Ishikawa (cell line): ENCODE measurements around the gene SLFN5.

Source experiments
- CEBPB ChIP-seq: IDR thresholded peaks from 2 replicates; pipeline ENCODE4 v1.6.1; 2012
- CREB1 ChIP-seq: IDR thresholded peaks from 2 replicates; pipeline ENCODE4 v1.6.1; 2012; ENCODE audit warnings: low read depth
- EGR1 ChIP-seq: IDR thresholded peaks from 2 replicates; pipeline ENCODE4 v1.6.1; 2012
- EP300 ChIP-seq: IDR thresholded peaks from 2 replicates; pipeline ENCODE4 v1.6.1; 2012; ENCODE audit warnings: borderline replicate concordance
- FOXM1 ChIP-seq: IDR thresholded peaks from 2 replicates; pipeline ENCODE4 v1.6.1; 2012; ENCODE audit warnings: low read depth, borderline replicate concordance
- MAX ChIP-seq: IDR thresholded peaks from 2 replicates; pipeline ENCODE4 v1.6.1; 2012
- NFIC ChIP-seq: IDR thresholded peaks from 2 replicates; pipeline ENCODE4 v1.6.1; 2012
- RAD21 ChIP-seq: IDR thresholded peaks from 2 replicates; pipeline ENCODE4 v1.6.1; 2012; ENCODE audit warnings: low read depth
- REST ChIP-seq: IDR thresholded peaks from 2 replicates; pipeline ENCODE4 v1.6.1; 2012; ENCODE audit warnings: low read depth, mild to moderate bottlenecking
- TAF1 ChIP-seq: IDR thresholded peaks from 2 replicates; pipeline ENCODE4 v1.6.1; 2012; ENCODE audit warnings: low read depth, mild to moderate bottlenecking
- TCF12 ChIP-seq: IDR thresholded peaks from 2 replicates; pipeline ENCODE4 v1.6.1; 2012; ENCODE audit warnings: low read depth
- TEAD4 ChIP-seq: IDR thresholded peaks from 2 replicates; pipeline ENCODE4 v1.6.1; 2012
- USF1 ChIP-seq: IDR thresholded peaks from 2 replicates; pipeline ENCODE4 v1.6.1; 2012
- YY1 ChIP-seq: IDR thresholded peaks from 2 replicates; pipeline ENCODE4 v1.6.1; 2012; ENCODE audit warnings: low read depth
- ZBTB7A ChIP-seq: IDR thresholded peaks from 2 replicates; pipeline ENCODE4 v1.6.1; 2012; ENCODE audit warnings: low read depth

The SLFN5 gene

DNA sequence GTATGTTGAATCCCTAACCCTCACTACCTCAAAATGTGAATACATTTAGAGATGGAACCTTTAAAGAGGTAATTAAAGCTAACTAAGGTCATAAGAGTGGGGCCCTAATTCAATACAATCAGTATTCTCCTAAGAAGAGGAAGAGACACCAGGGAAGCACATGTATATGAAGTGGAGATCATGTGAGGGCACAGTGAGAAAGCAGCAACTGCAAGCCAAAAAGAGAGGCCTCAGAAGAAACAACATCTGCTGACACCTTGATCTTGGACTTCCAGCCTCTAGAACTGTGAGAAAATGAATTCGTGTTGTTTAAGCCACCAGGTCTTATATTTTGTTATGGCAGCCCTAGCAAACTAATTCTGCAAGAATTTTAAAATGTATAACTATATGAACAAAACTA is 13.2 kb upstream of the SLFN5 start:
- TF ChIP-seq TAF1, result no peak
- no peak for TF ChIP-seq CEBPB
- no peak for TF ChIP-seq NFIC
- TF ChIP-seq ZBTB7A, result no peak
- no peak for TF ChIP-seq FOXM1
- TF ChIP-seq USF1, result no peak

- TF ChIP-seq NFIC, result no peak
- no peak for TF ChIP-seq REST
- no peak for TF ChIP-seq TEAD4
- TF ChIP-seq CEBPB, result no peak
- no peak for TF ChIP-seq YY1
- TF ChIP-seq RAD21, result no peak
- TF ChIP-seq EP300, result no peak
- TF ChIP-seq TCF12, result no peak
- no peak for TF ChIP-seq ZBTB7A
- TF ChIP-seq TAF1, result no peak
- TF ChIP-seq USF1, result no peak
- no peak for TF ChIP-seq CREB1
- no peak for TF ChIP-seq FOXM1
- TF ChIP-seq MAX, result no peak
Observed at GRCh38 chr17:35235289-35235688, 7.6 kb upstream of the SLFN5 start.

- TF ChIP-seq NFIC (no peak), REST (no peak), CREB1 (no peak), TAF1 (no peak), RAD21 (no peak), TEAD4 (no peak), TCF12 (no peak), MAX (no peak), ZBTB7A (no peak), EGR1 (no peak), CEBPB (no peak), FOXM1 (no peak), USF1 (no peak)
Observed at GRCh38 chr17:35235917-35236316, 7.0 kb upstream of the SLFN5 start.

GRCh38 chr17:35236821-35237220 is 6.1 kb upstream of the SLFN5 start:
- TF ChIP-seq CEBPB, result no peak
- no peak for TF ChIP-seq YY1
- no peak for TF ChIP-seq ZBTB7A
- no peak for TF ChIP-seq CREB1
- TF ChIP-seq MAX, result no peak
- TF ChIP-seq TAF1, result no peak
- TF ChIP-seq RAD21, result no peak
- TF ChIP-seq NFIC, result no peak
- no peak for TF ChIP-seq FOXM1
- TF ChIP-seq EGR1, result no peak
- TF ChIP-seq TCF12, result no peak
- no peak for TF ChIP-seq REST
- TF ChIP-seq EP300, result no peak
- TF ChIP-seq TEAD4, result no peak
- TF ChIP-seq USF1, result no peak
